Karpas-422 (cell line): ENCODE results near the gene AXIN2. TPM values are rescaled to one million over a fixed set of nuclear protein-coding genes. Genes with fewer than 3 reads are reported as not detected.

Experiments
- DNase-seq: peaks from one replicate; pipeline ENCODE4 v3.0.0-alpha.2; 2015
- H2AFZ ChIP-seq: fragments of 200-600 bp; sonication (generic); 2 replicates; pipeline ENCODE4 v1.6.1; 2014; ENCODE audit warnings: antibody characterized with exemption, low read length, mixed read lengths
- H3K27ac ChIP-seq: fragments of 200-600 bp; sonication (generic); 2 replicates; pipeline ENCODE4 v1.5.1; 2014; ENCODE audit warnings: mild to moderate bottlenecking, low read length, moderate library complexity
- H3K27me3 ChIP-seq: fragments of 200-600 bp; sonication (generic); 2 replicates; pipeline ENCODE4 v1.6.1; 2014; ENCODE audit warnings: low read length, mixed read lengths
- H3K36me3 ChIP-seq: fragments of 200-600 bp; sonication (generic); 2 replicates; pipeline ENCODE4 v1.6.1; 2014; ENCODE audit warnings: low read length, mixed read lengths; ENCODE audit not compliant: insufficient read depth
- H3K4me1 ChIP-seq: fragments of 200-600 bp; sonication (generic); 2 replicates; pipeline ENCODE4 v1.6.1; 2014; ENCODE audit warnings: mild to moderate bottlenecking, low read length, mixed read lengths
- H3K4me2 ChIP-seq: fragments of 200-600 bp; sonication (generic); 2 replicates; pipeline ENCODE4 v1.6.1; 2014; ENCODE audit warnings: low read length, low read depth, mild to moderate bottlenecking; ENCODE audit not compliant: poor library complexity, severe bottlenecking
- H3K4me3 ChIP-seq: fragments of 200-600 bp; sonication (generic); 2 replicates; pipeline ENCODE4 v1.5.1; 2014; ENCODE audit warnings: mild to moderate bottlenecking, antibody characterized with exemption, low read length, mixed read lengths
- H3K79me2 ChIP-seq: fragments of 200-600 bp; sonication (generic); 2 replicates; pipeline ENCODE4 v1.6.1; 2014; ENCODE audit warnings: mild to moderate bottlenecking, low read length, mixed read lengths
- H3K9ac ChIP-seq: fragments of 200-600 bp; sonication (generic); 2 replicates; pipeline ENCODE4 v1.6.0; 2014; ENCODE audit warnings: low read length
- H3K9me2 ChIP-seq: fragments of 200-600 bp; sonication (generic), shearing (Covaris generic); replicated peaks from 2 replicates; pipeline ENCODE4 v1.6.0; 2014; ENCODE audit warnings: mild to moderate bottlenecking, low read length, moderate library complexity; ENCODE audit not compliant: insufficient read depth
- H3K9me3 ChIP-seq: fragments of 300-700, 200-600 bp; sonication (generic); 2 replicates; pipeline ENCODE4 v1.6.1; 2014; ENCODE audit warnings: low read length, mixed read lengths
- H4K20me1 ChIP-seq: fragments of 200-600 bp; sonication (generic); 2 replicates; pipeline ENCODE4 v1.6.1; 2014; ENCODE audit warnings: mild to moderate bottlenecking, antibody characterized with exemption, low read length, low read depth; ENCODE audit not compliant: insufficient read depth
- total RNA-seq: library from RNA; depleted of rRNA; stranded (reverse); fragments of >200 nt; shearing (Covaris generic); gene quantifications from 2 replicates; pipeline ENCODE4 v1.2.3, GENCODE V29; 2014; ENCODE audit warnings: low replicate concordance

AXIN2 gene
- total RNA-seq, 1 experiment from 2014 or later, result not detected

DNA sequence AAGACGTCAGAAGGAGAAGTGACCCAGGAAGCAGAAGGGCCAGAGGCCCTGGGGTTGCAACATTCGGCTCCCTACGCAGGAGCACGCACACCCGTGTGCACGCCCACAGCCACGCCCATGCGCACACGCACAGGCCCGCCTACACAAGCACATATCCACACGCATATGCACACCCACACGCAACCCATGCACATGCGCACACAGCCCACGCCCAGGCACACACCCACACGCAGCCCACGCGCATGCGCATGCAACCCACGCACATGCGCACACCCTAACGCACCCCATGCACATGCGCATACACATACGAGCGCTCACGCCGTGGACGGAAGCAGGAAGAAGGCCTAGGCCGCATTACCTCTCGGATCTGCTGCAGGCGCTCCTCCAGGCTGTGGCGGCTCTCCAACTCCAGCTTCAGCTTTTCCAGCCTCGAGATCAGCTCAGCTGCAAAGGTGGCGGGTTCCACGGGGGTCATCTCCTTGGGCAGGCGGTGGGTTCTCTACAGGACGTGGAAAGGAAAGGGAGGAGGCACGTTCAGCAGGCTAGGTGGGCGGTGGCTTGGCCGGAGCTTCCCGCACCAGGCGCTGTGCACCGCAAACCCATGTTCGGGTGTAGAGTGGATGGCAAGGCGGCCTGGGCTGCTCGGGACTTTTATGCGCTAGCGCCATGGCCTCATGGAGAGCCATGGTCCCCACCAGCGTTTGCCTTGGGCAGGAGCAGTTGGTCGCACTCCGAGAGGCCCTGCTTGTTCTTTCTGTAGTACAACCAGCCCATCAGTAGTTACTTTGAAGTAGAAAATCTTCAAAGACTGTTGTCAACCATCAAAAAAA lies 23.4 kb downstream of the AXIN2 start:
- H3K4me1 ChIP-seq, result no peaks in the 10 kb centered on the region
- no peaks in the 10 kb centered on the region for H3K36me3 ChIP-seq
- no peaks in the 10 kb centered on the region for H4K20me1 ChIP-seq
- no peak overlapping the region for H3K27ac ChIP-seq
- no peak overlapping the region for H2AFZ ChIP-seq
- H3K27me3 ChIP-seq, result no peaks in the 10 kb centered on the region
- no peaks in the 10 kb centered on the region for H3K79me2 ChIP-seq
- no peaks in the 10 kb centered on the region for H3K9me2 ChIP-seq
- H3K9ac ChIP-seq, result no peak overlapping the region
- no peaks in the 10 kb centered on the region for H3K9me3 ChIP-seq
- H3K4me2 ChIP-seq, result no peak overlapping the region
- no peak overlapping the region for H3K4me3 ChIP-seq
- DNase-seq, result no peak

GRCh38 chr17:65537343-65537844 lies 24.1 kb downstream of the AXIN2 start:
- no peaks in the 10 kb centered on the region for H3K79me2 ChIP-seq
- H4K20me1 ChIP-seq, result no peaks in the 10 kb centered on the region
- H3K4me1 ChIP-seq, result no peaks in the 10 kb centered on the region
- H3K36me3 ChIP-seq, result no peaks in the 10 kb centered on the region
- H3K27ac ChIP-seq, result no peak overlapping the region
- H2AFZ ChIP-seq, result no peak overlapping the region
- H3K9ac ChIP-seq, result no peak overlapping the region
- H3K9me2 ChIP-seq, result no peaks in the 10 kb centered on the region
- no peak overlapping the region for H3K4me2 ChIP-seq
- DNase-seq, result no peak
- H3K9me3 ChIP-seq, result no peaks in the 10 kb centered on the region
- H3K4me3 ChIP-seq, result no peak overlapping the region
- no peaks in the 10 kb centered on the region for H3K27me3 ChIP-seq

GRCh38 chr17:65536573-65537342 lies 24.7 kb downstream of the AXIN2 start:
- Histone ChIP-seq H4K20me1 (no peaks in the 10 kb centered on the region), H3K4me3 (no peak overlapping the region), H3K4me1 (no peaks in the 10 kb centered on the region), H3K79me2 (no peaks in the 10 kb centered on the region), H2AFZ (no peak overlapping the region), H3K9ac (no peak overlapping the region), H3K27me3 (no peaks in the 10 kb centered on the region), H3K27ac (no peak overlapping the region), H3K9me3 (no peaks in the 10 kb centered on the region), H3K36me3 (no peaks in the 10 kb centered on the region), H3K4me2 (no peak overlapping the region), H3K9me2 (no peaks in the 10 kb centered on the region)
- no peak for DNase-seq

DNA sequence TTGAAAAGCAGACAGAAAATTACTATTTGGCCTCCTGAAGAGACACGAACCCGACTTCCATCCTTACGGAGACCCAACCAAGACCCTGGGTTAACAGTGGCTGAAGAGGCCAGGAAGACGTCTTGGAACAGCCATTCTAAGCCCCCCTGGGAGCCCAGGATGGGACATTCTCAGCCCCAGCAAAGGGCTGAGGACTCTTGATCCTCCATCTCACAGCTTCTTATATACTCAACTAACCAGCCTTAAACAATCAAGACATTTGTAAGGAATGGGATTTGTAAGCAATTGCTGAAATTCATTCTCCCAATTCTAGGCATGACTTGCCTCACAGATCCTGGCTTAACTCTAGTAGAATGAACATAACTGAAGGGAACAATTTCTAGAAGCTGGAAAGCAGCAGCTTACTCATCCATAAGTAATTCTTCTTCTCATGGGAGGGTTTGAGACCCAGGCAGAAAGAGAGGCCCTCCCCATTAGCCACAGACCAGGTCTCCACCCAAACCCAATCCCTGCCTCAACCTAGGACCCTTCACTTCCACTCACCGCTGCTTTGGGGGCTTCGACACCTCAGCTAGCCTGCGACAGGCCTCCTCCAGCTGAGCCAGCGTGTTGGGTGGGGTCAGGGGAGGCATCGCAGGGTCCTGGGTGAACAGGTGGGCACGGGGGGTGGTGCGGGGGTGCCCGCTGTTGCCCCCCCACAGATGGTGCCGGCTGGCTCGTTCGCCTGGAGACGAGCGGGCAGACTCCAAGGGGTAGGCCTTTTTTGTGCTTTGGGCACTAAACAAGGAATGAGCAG lies 25.5 kb downstream of the AXIN2 start:
- no peak overlapping the region for H2AFZ ChIP-seq
- no peak overlapping the region for H3K4me3 ChIP-seq
- H3K36me3 ChIP-seq, result no peaks in the 10 kb centered on the region
- no peak overlapping the region for H3K9ac ChIP-seq
- DNase-seq, result no peak
- no peaks in the 10 kb centered on the region for H3K9me2 ChIP-seq
- no peaks in the 10 kb centered on the region for H4K20me1 ChIP-seq
- H3K4me1 ChIP-seq, result no peaks in the 10 kb centered on the region
- H3K79me2 ChIP-seq, result no peaks in the 10 kb centered on the region
- no peaks in the 10 kb centered on the region for H3K9me3 ChIP-seq
- H3K27ac ChIP-seq, result no peak overlapping the region
- no peaks in the 10 kb centered on the region for H3K27me3 ChIP-seq
- H3K4me2 ChIP-seq, result no peak overlapping the region

- DNase-seq, result no peak
- H3K79me2 ChIP-seq, result no peaks in the 10 kb centered on the region
- no peak overlapping the region for H2AFZ ChIP-seq
- no peak overlapping the region for H3K9ac ChIP-seq
- H3K9me2 ChIP-seq, result no peaks in the 10 kb centered on the region
- H3K9me3 ChIP-seq, result no peaks in the 10 kb centered on the region
- no peaks in the 10 kb centered on the region for H3K27me3 ChIP-seq
- no peaks in the 10 kb centered on the region for H3K4me1 ChIP-seq
- no peak overlapping the region for H3K4me2 ChIP-seq
- no peak overlapping the region for H3K27ac ChIP-seq
- no peak overlapping the region for H3K4me3 ChIP-seq
- no peaks in the 10 kb centered on the region for H4K20me1 ChIP-seq
- no peaks in the 10 kb centered on the region for H3K36me3 ChIP-seq
Observed at GRCh38 chr17:65533852-65534457, 27.5 kb downstream of the AXIN2 start.

GRCh38 chr17:65533056-65533745 lies 28.2 kb downstream of the AXIN2 start:
- Histone ChIP-seq H3K36me3 (no peaks in the 10 kb centered on the region), H3K79me2 (no peaks in the 10 kb centered on the region), H3K9ac (no peak overlapping the region), H3K4me2 (no peak overlapping the region), H3K27ac (no peak overlapping the region), H3K9me3 (no peaks in the 10 kb centered on the region), H4K20me1 (no peaks in the 10 kb centered on the region), H3K4me1 (no peaks in the 10 kb centered on the region), H3K9me2 (no peaks in the 10 kb centered on the region), H3K4me3 (no peak overlapping the region), H2AFZ (no peak overlapping the region), H3K27me3 (no peaks in the 10 kb centered on the region)
- no peak for DNase-seq

- H4K20me1 ChIP-seq, result no peaks in the 10 kb centered on the region
- H2AFZ ChIP-seq, result no peak overlapping the region
- no peaks in the 10 kb centered on the region for H3K36me3 ChIP-seq
Observed at GRCh38 chr17:65532101-65532890, 29.2 kb downstream of the AXIN2 start.

More at GRCh38 chr17:65532101-65532890, 29.2 kb downstream of the AXIN2 start:
- Histone ChIP-seq H3K4me3 (no peak overlapping the region), H3K4me2 (no peak overlapping the region), H3K27ac (no peak overlapping the region), H3K9ac (no peak overlapping the region), H3K27me3 (no peaks in the 10 kb centered on the region), H3K9me2 (no peaks in the 10 kb centered on the region), H3K4me1 (no peaks in the 10 kb centered on the region), H3K9me3 (no peaks in the 10 kb centered on the region), H3K79me2 (no peaks in the 10 kb centered on the region)
- DNase-seq, result no peak
